Stimulated activated CD8-positive, alpha-beta memory T cell treated with anti-CD3 and anti-CD28 coated beads, Interleukin-12 subunit alpha, Interleukin-12 subunit beta, amount 100 ng/mL, for 24 hours (primary cell): Measurements from ENCODE around the gene AMACR.

Experiments
- DNase-seq: peaks from one replicate; pipeline ENCODE4 v3.0.0-alpha.2; 2020; ENCODE audit errors: extremely low read depth

The AMACR gene

DNA sequence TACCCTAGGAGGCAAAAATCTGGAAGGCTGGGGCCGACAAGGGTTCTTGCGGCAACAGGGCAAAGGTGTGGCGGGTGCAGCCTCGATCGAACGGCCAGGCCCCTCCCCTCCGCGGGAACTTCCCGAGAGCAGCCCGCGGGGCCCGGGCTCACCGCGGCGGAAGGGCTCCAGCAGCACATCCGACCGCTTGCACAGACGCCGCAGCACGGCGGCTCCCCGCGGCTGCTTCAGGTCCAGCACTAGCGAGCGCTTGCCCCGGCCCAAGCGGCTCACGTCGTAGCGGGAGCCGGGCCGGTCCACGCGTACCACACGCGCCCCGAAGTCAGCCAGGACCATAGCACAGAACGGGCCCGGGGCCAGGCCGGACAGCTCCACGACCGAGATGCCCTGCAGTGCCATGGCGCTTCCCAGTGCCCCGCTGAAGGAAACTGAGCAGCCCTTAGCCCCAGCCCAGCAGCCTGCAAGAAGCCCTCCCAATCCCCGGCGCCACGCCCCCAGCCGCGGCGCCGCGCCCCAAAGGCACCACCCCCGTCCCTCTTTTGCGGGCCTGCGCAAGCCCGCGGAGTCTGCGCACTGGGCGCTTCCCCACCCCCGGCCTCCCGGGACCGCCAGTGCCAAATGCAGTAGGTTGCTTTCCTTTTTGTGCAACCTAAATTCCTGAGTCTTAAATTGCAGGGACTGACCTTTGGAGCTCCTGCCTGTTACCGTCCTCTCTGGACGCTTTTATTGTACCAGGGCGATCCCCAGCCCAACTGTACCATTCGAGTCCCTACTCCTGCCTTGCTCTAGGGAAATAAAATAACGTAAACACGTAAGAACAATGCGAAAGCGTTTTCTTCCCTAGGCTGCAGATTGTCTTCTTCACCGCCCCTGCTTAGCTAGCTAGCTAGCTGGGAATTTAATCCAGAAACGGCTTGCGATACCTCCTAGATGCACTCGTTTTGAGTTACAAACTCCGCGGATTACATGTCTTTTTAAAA lies at the start of gene AMACR:
TSS of gene AMACR (minus strand) at position 430 of the 980 bp plus-strand sequence. CDS start at position 399, 31 bp downstream.
- peak; percentile 75 for DNase-seq

DNA sequence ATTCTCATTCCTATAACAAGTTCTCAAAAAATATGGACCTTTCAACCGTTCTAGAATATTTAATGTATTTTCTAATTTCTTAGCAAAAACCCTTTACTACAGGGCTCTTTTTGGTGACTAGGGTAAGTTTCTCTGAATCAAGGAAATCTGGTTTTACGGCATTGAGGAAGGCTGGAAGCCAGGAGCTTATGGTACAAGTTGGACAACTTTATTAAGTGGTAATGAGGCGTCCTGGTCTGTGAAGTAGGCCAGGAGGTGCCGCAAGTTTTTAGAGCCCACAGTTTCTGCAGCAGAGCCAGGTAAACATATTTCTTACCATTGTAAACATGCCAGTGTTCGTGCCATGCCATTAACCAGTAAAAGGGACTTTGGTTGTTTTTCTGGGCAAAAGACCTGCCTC lies 49.7 kb upstream of the AMACR start:
- DNase-seq: no peak

DNA sequence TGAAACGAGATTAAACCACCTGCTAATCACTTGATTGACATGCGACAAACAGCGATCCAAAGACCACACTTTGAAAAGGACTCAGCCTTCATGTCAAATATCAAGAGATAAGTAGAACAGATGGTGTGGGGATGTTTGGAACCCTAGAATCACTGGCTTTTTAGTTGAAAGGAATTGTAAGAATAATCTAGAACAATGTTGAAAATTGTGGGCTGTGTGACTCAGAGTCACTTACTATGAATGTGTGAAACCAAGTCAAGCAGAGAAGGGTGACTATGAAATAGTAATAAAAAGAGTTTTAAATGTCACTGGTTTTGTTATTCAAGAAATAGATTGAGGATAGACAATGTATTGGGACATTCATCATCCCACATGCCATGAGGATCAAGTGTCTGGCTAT lies 49.3 kb upstream of the AMACR start:
- no peak for DNase-seq

DNA sequence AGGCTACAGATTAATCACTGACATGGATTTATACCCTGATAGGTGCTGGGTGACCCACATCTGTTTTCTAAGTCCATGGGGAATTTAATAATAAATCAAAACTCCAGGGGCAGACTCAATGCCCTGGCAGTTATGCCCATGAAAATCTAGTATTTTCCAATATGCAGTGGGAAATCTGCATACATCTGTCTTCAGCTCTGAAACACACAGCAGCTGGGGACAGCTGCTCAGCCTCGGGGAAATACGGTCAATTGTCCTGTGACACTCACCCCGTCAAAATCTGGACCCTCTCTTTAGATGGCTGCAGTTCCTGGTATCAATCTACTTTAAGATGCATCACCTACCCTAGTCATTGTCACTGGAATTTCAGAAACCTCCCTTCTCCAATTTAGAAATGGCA lies 47.8 kb upstream of the AMACR start:
- DNase-seq: no peak

DNA sequence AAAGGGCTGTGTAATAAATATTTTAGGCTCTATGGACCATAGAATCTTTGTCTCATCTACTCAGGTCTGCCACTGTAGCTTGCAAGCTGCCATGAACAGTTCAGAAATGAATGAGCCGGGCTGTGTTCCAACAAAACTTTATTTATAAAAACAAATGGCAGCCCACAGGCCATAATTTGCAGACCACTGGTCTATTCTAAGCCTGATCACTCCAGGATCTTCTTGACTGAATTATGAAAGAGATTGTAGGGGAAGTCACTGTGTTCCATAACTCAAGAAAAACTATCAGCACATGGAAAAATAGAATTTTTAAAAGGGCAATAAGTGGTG lies 46.5 kb upstream of the AMACR start:
- no peak for DNase-seq

DNA sequence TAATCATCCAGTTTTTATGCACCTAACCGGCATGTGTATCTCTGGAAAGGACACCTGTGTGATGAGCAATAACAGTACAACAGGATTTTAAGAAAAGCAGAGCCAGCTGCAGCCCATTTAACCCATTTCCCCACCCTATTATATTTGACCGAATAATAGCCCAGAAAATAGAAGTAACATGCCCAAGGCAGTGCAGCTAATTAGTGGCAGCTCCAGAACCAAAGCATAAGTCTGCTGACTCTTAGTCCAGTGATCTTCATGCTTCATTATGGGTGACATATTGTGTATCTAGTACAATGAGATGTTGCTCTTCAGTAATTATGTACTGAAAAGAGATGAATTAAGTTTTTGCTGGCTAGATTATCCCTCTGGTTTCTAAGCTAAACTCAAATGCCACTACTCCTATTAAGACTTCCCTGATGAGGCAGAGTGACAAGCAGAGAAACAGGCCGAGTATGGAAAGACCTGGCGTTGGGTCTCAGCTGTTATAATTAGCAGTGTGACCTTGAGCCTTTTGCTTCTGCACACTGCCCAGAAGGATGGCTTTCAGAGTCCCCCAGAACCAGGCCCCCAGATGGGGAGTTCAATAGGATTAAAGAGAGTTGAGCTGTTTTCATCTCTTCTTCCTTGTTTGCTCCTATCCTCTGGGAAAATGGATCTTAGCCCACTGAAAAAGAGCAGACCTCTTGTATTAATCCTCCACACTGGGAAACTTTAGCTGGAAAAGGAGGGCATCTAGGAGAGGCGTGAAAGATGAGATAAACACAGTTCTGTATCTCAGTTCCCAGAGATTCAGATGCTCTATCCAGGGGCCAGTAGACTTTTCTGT lies 45.9 kb upstream of the AMACR start:
- DNase-seq: no peak

DNA sequence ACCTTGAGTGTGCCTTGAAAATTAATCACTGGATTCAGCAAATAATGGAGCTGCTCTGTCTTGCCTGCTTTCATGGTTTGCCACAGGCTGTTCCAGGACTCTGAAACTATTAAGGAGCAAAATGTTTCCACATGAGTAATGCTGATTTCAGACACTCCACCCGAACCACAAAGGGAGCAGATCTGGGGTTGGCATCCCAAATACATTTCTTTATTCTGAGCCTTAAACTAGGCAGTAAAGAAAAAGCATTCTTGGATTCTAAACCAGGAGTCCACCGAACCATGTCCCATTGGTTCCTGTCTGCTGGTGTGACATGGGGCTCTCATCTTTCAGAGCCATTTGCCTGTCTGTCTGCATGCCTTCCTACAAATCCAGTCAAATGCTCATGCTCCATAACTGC lies 45.3 kb upstream of the AMACR start:
- no peak for DNase-seq

DNA sequence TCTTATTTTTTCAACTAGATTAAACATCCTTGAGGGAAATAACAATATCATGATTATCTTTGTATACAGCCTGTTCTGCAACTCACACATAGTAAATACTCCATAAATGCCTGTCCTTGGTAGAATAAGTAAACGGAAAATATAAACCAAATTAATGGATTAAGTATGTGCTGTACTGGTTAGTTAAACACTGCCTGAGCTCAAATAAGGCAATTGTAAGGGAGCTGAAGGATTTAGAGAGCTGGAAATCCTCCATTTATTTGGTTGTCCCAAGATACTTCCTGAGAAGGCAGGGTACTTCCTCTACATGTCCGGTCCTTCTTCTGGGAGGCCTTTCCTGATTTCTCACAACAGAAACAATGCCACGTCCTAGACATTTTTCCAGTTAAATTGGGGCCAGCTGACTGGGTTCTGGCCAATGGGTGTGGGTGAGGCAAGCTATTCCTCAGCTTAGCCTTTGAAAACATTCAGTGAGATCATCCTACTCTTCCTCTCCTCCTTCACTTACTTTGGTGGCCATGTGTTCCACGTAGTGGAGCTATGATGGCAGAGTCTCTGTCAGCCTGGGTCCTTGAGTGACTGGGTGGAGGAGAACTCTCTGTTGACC lies 43.6 kb upstream of the AMACR start:
- no peak for DNase-seq

DNA sequence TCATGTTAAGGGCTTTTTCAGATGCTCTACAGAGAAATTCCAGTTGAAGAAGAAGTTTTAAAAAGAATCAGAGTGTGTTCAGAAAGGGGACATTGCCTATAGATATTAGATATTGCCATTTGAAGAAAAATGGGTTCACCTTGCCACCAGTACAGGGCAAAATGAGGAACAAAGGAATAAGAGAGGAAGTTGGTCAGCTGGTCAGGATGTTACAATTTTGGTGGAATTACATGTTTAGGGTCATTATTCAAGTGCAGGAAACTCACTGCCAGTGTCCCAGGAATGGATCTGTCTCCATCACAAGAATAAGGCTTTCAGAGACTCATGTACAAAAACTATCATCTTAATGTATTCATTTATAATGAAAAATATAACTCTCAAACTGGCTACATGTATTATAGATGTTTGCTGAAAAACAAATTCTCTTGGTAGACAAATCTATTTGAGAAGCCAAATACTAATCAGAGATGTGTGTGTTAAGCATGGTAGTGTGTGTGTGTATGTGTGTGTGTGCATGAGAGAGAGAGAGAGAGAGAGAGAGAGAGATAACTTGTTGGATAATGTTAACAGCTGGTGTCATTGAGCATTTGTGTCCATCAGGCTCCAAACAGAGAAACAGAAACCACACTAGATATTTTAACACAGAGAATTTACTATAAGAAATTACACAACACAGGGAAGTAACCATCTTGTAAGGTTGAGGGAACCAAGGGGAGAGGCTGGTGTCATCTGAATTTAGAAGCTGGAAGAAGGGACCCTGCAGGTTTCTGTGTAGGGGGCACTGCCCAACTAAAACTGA lies 40.1 kb upstream of the AMACR start:
- DNase-seq: no peak

DNA sequence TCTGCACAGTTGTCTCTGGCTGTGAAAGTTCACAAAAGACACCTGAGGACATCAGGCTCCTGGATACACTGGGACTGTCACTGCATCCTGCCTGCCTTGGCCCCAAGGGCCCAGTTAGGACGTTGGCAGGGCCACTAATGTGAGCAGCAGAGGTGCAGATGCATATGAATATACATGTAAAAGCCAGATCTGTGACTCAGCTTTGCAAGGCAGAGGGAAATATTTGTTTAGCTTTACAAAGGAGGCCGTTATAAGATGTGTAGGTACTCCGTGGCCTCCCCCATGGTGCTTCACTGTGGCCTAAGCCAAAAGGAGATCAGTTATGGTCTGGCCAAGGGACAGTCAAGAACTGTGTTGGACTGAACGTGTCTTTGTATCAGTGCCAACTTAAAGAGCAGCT lies 39.3 kb upstream of the AMACR start:
- no peak for DNase-seq

DNA sequence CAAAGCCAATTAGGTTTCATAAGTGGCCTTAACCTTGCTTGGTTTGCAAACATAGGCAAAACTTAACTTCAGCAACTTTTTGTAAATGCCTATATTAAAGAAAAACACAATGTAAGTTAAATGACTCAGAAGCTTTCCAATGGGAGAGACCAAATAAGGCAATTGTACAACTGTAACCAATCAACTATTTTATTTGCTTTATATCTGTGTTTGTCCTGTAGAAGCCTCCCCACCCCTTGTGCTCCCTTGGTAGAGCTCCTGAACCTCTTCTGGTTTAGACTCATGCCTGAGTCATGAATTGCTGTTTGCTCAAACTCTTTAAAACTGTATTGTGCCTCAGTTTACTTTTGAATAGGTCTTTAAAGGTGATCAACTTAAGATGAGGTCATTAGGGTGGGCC lies 38.1 kb upstream of the AMACR start:
- DNase-seq: no peak

DNA sequence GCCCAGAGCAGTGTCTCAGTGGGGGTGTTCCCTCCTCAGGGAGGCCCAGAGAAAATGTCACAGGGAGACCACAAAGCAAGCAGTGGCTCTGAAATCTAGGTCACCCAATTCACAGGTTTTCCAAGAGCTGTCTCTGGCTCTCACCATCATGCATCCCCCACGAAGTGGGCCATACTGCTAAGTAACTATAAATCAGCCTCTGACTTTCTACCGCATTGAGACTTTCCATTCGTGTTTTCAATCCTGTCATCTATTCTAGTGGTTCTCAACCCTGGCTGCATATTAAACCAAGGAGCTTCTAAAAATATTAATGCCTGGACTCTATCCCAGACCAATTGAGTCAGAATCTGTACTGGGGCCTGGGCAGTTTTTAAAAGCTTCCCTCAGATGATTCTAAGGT lies 37.2 kb upstream of the AMACR start:
- DNase-seq: no peak

DNA sequence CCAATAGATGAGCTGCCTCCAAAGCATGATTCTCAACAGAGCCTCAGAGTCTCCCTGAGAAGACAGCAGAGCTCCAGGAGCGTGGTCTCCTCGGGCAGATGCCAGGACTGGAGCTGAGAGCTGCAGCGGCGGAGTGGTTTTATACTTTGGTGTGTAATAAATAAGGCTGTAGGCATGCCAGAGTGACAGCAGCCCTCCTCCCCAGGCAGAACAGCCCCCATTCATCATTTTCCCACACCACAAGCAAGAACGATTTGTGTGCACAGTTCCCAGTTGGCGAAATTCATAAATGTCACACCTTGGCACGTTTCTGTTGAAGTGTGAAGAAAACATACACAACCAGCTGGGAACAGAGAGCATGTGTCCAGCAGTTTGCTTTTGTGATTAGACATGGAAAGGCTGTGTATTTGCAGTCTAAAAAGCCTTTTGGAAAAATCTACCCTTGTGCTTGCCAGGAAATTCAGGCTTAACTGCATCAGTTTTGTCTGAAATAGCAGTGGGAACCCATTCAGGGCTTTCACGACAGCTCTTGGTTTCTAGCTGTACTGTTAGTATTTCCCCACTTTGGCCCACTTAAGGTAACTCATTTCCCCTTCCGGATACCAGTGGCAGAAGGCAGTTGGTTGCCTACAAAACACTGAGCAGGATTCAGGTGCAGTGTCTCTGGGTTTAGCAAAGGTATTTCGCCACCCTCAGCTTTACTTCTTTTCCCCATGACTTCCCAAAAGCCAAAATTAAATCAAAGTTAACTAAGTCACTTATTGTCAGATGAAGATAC lies 35.4 kb upstream of the AMACR start, which contains the start of gene C1QTNF3:
TSS of gene C1QTNF3 (minus strand) at position 115 of the 778 bp plus-strand sequence. CDS start at position 27, 88 bp downstream.
- DNase-seq: no peak

DNA sequence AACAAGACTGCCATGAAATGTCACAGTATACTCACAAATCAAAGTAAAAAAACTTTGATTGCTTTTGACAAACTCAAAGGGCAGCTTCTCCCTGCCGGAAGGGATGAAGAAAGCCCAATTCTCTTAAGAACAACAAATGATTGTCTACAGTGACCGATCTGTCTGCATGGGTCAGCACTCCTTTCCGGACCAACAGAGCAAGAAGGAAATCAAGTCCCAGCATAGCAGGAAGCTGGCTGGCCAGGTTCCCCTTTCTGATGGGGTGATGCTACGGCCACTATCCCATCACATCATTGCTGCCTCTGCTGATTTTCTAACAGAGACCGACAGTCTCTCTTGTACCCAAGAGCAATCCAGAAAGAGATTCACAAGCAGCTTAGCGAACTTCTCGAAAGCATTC lies 34.5 kb upstream of the AMACR start:
- no peak for DNase-seq

DNA sequence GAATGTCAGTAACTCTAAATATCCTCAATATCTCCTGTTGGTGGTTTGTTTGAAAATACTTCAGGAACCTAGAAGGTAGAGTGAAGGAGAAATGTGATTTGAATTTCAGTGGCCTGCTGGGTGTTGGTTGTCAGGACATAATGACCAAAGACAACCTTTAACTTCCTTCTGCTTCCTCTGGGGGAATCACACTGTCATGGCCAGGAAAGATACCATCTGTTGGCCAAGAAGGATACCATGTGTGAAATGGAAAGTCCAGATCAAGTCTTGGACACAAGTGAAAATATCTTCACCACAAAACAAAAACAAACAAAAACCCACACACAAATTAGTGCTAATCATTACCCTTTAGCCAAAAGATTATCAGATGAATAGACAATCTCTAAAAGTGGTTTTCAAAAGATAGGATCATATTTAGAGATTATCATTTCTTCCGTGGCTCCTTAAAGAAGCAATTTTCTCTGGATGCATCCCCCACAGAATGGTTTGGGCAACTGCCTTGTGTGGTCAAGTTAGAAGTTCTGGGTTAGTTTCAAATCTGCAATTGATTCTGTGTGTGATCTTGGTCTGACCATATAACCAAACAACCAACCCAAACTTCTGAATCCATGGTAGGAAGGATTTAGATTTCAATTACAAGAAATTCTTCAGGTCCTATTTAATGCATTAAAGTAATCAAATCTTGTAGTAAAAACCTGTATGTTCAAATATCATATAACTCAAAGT lies 33.6 kb upstream of the AMACR start:
- no peak for DNase-seq

DNA sequence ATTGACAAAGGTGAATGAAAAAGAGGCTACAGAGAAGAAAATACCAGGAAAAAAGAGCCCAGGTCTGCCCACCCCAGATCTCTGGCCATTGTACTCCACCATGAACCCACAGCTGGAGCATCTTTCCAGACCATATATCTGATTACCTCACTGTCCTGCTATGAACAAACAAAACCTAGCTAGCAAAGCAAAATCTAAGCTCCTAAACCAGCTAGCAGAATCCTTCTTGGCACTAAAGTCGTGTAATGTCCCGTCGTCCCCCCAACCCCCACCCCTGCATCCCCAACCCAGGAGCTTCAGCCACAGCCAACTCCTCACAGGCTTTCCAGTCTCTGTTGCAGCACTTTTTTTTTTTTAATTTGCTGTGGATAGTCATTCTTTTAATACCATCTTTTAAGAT lies 32.6 kb upstream of the AMACR start:
- no peak for DNase-seq

DNA sequence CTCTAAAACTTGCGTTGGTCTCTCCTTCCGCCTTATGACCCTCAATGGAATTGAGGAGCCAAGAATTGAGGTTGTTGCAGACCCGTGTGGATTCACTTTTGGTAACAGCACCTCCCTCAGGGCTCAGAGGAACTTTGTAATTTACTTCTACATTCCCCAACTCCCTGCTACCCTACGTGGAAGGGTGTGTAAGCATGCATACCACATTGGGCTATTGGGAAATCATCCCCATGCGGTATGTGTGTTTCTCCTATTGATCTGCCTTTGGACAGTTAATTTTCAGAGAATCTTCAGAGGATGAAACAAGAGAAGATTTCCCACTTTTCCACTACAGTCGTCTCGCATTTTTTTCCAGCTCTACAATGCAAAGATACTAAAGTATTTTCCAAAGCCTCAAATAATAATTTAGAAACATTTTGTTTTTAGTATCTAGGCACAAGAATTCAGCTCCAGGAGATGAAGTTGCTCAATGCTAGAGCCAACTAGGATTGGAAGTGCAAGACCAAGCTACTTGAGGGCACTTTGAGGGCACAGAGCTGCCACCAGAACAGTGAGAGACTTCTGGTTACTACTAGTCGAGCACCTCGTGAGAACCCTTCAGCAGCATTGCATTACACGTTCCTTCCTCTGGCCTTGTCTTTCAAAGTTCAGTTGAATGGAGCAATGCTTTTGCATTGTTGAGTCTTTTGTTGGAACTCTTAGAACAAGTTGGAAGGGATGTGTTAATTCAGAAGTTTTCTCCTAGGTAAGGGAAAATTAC lies 31.7 kb upstream of the AMACR start:
- no peak for DNase-seq

DNA sequence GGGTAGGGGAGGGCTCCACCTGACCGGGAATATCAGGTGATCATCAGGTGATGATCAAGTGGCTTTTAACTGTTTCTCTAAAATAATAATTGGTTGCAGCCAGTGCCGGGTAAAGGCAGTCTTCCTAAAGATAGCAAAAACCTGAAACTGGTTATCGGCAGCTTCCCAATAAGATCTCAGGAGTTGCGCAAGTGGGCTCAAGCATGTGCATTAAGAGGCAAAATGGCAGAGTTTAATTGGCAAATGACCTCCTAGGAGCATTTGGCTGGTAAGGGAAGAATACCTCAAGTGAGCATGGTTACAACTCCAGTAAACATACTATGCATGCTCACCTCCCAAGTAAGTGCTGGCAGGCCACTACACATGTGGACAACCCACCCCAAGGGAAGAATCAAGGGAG lies 31.0 kb upstream of the AMACR start:
- DNase-seq: no peak

DNA sequence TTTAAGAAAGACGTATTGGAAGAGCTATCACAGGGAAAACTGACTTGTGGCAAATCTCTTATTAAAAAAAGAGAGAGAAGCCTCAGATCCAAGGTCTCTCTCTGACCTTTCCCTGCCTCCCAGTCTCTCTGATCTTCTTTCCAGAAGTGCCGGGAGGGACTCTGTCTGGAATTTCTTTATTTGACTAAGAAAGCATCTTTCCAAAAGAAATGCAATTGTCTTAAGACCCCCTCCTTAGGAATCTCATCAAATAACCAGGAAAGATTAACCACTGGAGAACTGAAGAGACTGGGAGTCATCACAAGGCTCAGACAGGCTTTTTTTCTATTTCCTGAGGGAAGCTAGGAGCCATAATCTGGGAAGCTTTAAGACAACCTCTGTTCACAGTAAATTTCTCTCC lies 30.5 kb upstream of the AMACR start:
- DNase-seq: no peak
